HepG2 (cell line): ENCODE data around the gene PRDX3. TPM values are rescaled to one million over a fixed set of nuclear protein-coding genes. Genes with fewer than 3 reads are reported as not detected.

Experiments
- CHD4 ChIP-seq: fragments of 200-600 bp; sonication (generic); IDR thresholded peaks from 2 replicates; pipeline ENCODE4 v1.7.0; 2017; ENCODE audit warnings: mild to moderate bottlenecking, low read length, borderline replicate concordance
- FIP1L1 ChIP-seq: fragments of 200-400 bp; formaldehyde crosslinking; IDR thresholded peaks from 2 replicates; pipeline ENCODE4 v1.6.1; 2018; ENCODE audit warnings: low read depth, mild to moderate bottlenecking, low read length, moderate library complexity, borderline replicate concordance; ENCODE audit not compliant: insufficient read depth
- PITX1 ChIP-seq: sonication (generic); formaldehyde crosslinking; IDR thresholded peaks from 2 replicates; pipeline ENCODE4 v1.5.1; 2020; ENCODE audit warnings: mild to moderate bottlenecking, missing genetic modification reagents
- RBM39 ChIP-seq: fragments of 200-400 bp; formaldehyde crosslinking; IDR thresholded peaks from one replicate; pipeline ENCODE4 v1.6.1; 2018; ENCODE audit warnings: antibody characterized with exemption, mild to moderate bottlenecking, low read depth, low read length; ENCODE audit not compliant: poor library complexity, severe bottlenecking
- RELA ChIP-seq: sonication (generic); formaldehyde crosslinking; IDR thresholded peaks from 2 replicates; pipeline ENCODE4 v1.4.0; 2020; ENCODE audit warnings: missing genetic modification reagents
- REPIN1 ChIP-seq: sonication (generic); formaldehyde crosslinking; IDR thresholded peaks from 2 replicates; pipeline ENCODE4 v1.8.0; 2022; ENCODE audit warnings: missing genetic modification reagents, low read depth, mild to moderate bottlenecking, borderline replicate concordance
- SRF ChIP-seq: IDR thresholded peaks from 2 replicates; pipeline ENCODE4 v1.6.1; 2011; ENCODE audit warnings: mild to moderate bottlenecking, low read depth, low read length, moderate library complexity
- ZBTB2 ChIP-seq: sonication (generic); formaldehyde crosslinking; IDR thresholded peaks from 2 replicates; pipeline ENCODE4 v1.8.0; 2022; ENCODE audit warnings: low read depth, missing genetic modification reagents
- ZBTB26 ChIP-seq: IDR thresholded peaks from 2 replicates; pipeline ENCODE4 v1.6.1; 2016; ENCODE audit warnings: missing compliant biosample characterization, missing genetic modification reagents, borderline replicate concordance
- ZBTB3 ChIP-seq: sonication (generic); formaldehyde crosslinking; IDR thresholded peaks from 2 replicates; pipeline ENCODE4 v1.4.0; 2020; ENCODE audit warnings: low read depth, mild to moderate bottlenecking, moderate library complexity, missing genetic modification reagents, borderline replicate concordance
- ZEB1 ChIP-seq: IDR thresholded peaks from 2 replicates; pipeline ENCODE4 v1.6.1; 2012; ENCODE audit warnings: mild to moderate bottlenecking, low read depth, inconsistent platforms; ENCODE audit not compliant: insufficient replicate concordance
- ZNF280D ChIP-seq: sonication (generic); formaldehyde crosslinking; IDR thresholded peaks from 2 replicates; pipeline ENCODE4 v1.5.1; 2020; ENCODE audit warnings: mild to moderate bottlenecking, missing genetic modification reagents
- ZNF503 ChIP-seq: sonication (generic); formaldehyde crosslinking; IDR thresholded peaks from 2 replicates; pipeline ENCODE4 v1.4.0; 2020; ENCODE audit warnings: missing genetic modification reagents
- ZNF552 ChIP-seq: sonication (generic); formaldehyde crosslinking; IDR thresholded peaks from 2 replicates; pipeline ENCODE4 v1.9.0; 2022; ENCODE audit warnings: missing genetic modification reagents, mild to moderate bottlenecking, borderline replicate concordance
- ZNF772 ChIP-seq: sonication (generic); formaldehyde crosslinking; IDR thresholded peaks from 2 replicates; pipeline ENCODE4 v1.5.0; 2020; ENCODE audit warnings: mild to moderate bottlenecking, missing genetic modification reagents
- polyA plus RNA-seq, 8 experiments: library from polyadenylated mRNA; depleted of rRNA in 3 of 8; stranded (reverse) in 7 of 8; unstranded in 1 of 8; fragments of >200 nt; fragmentation: Illumina TruSeq in 4 of 8; extraction: Trizol in 4 of 8; gene quantifications; 2 replicates each; pipeline versions ENCODE4 v1.2.1 to v1.2.3, GENCODE V29; 2011 to 2016; ENCODE audit warnings: low read depth in 4 of 8, missing spikeins in 1 of 8, mixed read lengths in 1 of 8; ENCODE audit not compliant: insufficient read depth in 1 of 8
- total RNA-seq, 5 experiments: library from RNA; depleted of rRNA; stranded (reverse); fragments of >200 nt; fragmentation: Illumina TruSeq; extraction: Trizol; gene quantifications; 2 replicates each; pipeline ENCODE4 v1.2.3, GENCODE V29; 2016; ENCODE audit warnings: low read depth in 1 of 5
- TF ChIP-seq, protein P1 (sequence below): fragments of 450-650 bp; IDR thresholded peaks from 2 replicates; pipeline ENCODE4 v1.6.1; 2016

PRDX3 gene
- total and polyA plus RNA-seq, 2 of the 13 experiments (the other 11 are each of a cell fraction or from before 2014, with no cell fraction given) = 407 to 565 TPM

GRCh38 chr10:119205894-119206602 is 27.4 kb upstream of the PRDX3 start (continued):
- no peak for TF ChIP-seq RBM39
- no peak for TF ChIP-seq ZBTB2 (CRISPR knock-in tag)
- 0 out of 2 replicates have a peak, but pooled peaks have one; percentile 22 for TF ChIP-seq ZNF503 (CRISPR knock-in tag)
- TF ChIP-seq SRF = no peak
- no peak for TF ChIP-seq ZNF280D
- TF ChIP-seq REPIN1 (CRISPR knock-in tag) = no peak
- no peak for TF ChIP-seq PITX1 (CRISPR knock-in tag)
- TF ChIP-seq, protein P1, sequence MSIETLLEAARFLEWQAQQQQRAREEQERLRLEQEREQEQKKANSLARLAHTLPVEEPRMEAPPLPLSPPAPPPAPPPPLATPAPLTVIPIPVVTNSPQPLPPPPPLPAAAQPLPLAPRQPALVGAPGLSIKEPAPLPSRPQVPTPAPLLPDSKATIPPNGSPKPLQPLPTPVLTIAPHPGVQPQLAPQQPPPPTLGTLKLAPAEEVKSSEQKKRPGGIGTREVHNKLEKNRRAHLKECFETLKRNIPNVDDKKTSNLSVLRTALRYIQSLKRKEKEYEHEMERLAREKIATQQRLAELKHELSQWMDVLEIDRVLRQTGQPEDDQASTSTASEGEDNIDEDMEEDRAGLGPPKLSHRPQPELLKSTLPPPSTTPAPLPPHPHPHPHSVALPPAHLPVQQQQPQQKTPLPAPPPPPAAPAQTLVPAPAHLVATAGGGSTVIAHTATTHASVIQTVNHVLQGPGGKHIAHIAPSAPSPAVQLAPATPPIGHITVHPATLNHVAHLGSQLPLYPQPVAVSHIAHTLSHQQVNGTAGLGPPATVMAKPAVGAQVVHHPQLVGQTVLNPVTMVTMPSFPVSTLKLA = no peak
- peak; percentile 81; the same call in 1 of the 2 replicates for TF ChIP-seq FIP1L1
- no peak for TF ChIP-seq ZEB1
- peak; percentile 94; the same call in 1 of the 2 replicates for TF ChIP-seq CHD4
- TF ChIP-seq ZBTB3 (CRISPR knock-in tag) = no peak
- TF ChIP-seq RELA (CRISPR knock-in tag) = no peak
- TF ChIP-seq ZNF772 (CRISPR knock-in tag) = peak; percentile 80; the same call in 1 of the 2 replicates
- TF ChIP-seq ZNF552 (CRISPR knock-in tag) = peak; percentile 75
- no peak for TF ChIP-seq ZBTB26 (CRISPR knock-in tag)
